Measurements from ENCODE around the gene CAMK1D. TPM values are rescaled to one million over a fixed set of nuclear protein-coding genes. Genes with fewer than 3 reads are reported as not detected.

The CAMK1D gene
- total RNA-seq, 3 donors from 2014 or later (not counting 1 experiment from before 2014, with no cell fraction given): 44.2 to 56.4 (median 49.7) TPM

DNA sequence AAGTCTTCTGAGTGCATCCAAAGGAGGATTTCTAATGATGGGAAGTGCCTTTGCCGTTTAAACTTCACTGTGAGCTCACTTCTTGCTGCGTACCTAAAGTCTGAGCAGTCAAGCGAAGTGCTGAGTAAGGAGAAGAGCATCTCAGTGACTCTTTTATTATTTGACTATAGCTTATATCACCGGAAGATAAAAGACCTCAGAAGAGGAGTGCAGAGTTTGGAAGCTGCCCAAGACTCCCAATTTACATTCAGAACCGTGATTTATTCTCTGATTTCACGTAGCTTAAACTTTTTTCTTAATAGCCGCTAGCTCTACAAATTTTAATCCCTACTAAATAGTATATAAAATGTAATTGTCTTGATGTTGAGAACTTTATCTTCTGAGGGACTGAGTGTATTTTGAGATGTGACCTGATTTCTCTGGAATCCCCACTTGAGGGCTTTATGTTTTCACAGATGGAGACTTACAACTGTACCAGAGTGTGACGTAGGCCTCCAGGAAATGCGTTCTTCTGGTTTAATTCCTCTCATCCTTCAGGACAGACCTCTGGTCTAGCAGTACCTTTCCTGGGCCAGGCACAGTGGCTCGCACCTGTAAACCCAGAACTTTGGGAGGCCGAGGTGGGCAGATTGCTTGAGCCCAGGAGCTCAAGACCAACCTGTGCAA lies 51.1 kb downstream of the CAMK1D start:
- DNase-seq (no peak), ATAC-seq (no peak)
- H3K9me3 Mint-ChIP-seq: no peaks in the 10 kb centered on the region
- peaks cover 21 to 25% of the 10 kb centered on the region in 2 donors for H3K4me1 Mint-ChIP-seq
- H3K27ac Mint-ChIP-seq: no peak overlapping the region
- no peak overlapping the region for H3K27ac ChIP-seq (ENCODE audit: low read length)
- no peak overlapping the region for H3K4me3 Mint-ChIP-seq
- H3K36me3 Mint-ChIP-seq: no peaks in the 10 kb centered on the region
- no peaks in the 10 kb centered on the region for H3K27me3 ChIP-seq (ENCODE audit: control insufficient read depth, insufficient read depth, low read length)
- TF ChIP-seq, protein P1, sequence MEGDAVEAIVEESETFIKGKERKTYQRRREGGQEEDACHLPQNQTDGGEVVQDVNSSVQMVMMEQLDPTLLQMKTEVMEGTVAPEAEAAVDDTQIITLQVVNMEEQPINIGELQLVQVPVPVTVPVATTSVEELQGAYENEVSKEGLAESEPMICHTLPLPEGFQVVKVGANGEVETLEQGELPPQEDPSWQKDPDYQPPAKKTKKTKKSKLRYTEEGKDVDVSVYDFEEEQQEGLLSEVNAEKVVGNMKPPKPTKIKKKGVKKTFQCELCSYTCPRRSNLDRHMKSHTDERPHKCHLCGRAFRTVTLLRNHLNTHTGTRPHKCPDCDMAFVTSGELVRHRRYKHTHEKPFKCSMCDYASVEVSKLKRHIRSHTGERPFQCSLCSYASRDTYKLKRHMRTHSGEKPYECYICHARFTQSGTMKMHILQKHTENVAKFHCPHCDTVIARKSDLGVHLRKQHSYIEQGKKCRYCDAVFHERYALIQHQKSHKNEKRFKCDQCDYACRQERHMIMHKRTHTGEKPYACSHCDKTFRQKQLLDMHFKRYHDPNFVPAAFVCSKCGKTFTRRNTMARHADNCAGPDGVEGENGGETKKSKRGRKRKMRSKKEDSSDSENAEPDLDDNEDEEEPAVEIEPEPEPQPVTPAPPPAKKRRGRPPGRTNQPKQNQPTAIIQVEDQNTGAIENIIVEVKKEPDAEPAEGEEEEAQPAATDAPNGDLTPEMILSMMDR (IDR thresholded peaks at IDR 0.05): no peak
- intact Hi-C loops (cut with micrococcal nuclease): no loop called here
- no peaks in the 10 kb centered on the region for H3K36me3 ChIP-seq (ENCODE audit: control insufficient read depth, insufficient read depth, low read length)
- no peaks in the 10 kb centered on the region for H3K27me3 Mint-ChIP-seq (ENCODE audit: low read depth in 2 of 2)
- H3K4me1 ChIP-seq (ENCODE audit: control insufficient read depth, insufficient read depth, low read length): peaks cover 6% of the 10 kb centered on the region
- 95% methylated on average over 8 of the region's 11 CpGs for WGBS (ENCODE audit: insufficient coverage)
- no peak overlapping the region for H3K4me3 ChIP-seq (ENCODE audit: low read length)
- no peaks in the 10 kb centered on the region for H3K9me3 ChIP-seq (ENCODE audit: control insufficient read depth, insufficient read depth, low read length)

- no peaks in the 10 kb centered on the region for H3K36me3 Mint-ChIP-seq
- Histone ChIP-seq H3K27me3 (ENCODE audit: control insufficient read depth, insufficient read depth, low read length) (no peaks in the 10 kb centered on the region), H3K4me3 (ENCODE audit: low read length) (no peak overlapping the region), H3K36me3 (ENCODE audit: control insufficient read depth, insufficient read depth, low read length) (no peaks in the 10 kb centered on the region), H3K4me1 (ENCODE audit: control insufficient read depth, insufficient read depth, low read length) (peaks cover 6% of the 10 kb centered on the region), H3K9me3 (ENCODE audit: control insufficient read depth, insufficient read depth, low read length) (no peaks in the 10 kb centered on the region), H3K27ac (ENCODE audit: low read length) (no peak overlapping the region)
- TF ChIP-seq, protein P1 (IDR thresholded peaks at IDR 0.05): no peak
- H3K9me3 Mint-ChIP-seq: no peaks in the 10 kb centered on the region
- peaks cover 19 to 28% of the 10 kb centered on the region in 2 donors for H3K4me1 Mint-ChIP-seq
- H3K27ac Mint-ChIP-seq: peak overlapping the region in 1 of 2 donors; percentile 16
- H3K4me3 Mint-ChIP-seq: no peak overlapping the region
- no peaks in the 10 kb centered on the region for H3K27me3 Mint-ChIP-seq (ENCODE audit: low read depth in 2 of 2)
- ATAC-seq (no peak), DNase-seq (no peak)
- intact Hi-C loops (cut with micrococcal nuclease): no loop called here
- WGBS (ENCODE audit: insufficient coverage): 100% methylated on average over 2 of the region's 2 CpGs
Observed at GRCh38 chr10:12401466-12401865, 52.1 kb downstream of the CAMK1D start.

DNA sequence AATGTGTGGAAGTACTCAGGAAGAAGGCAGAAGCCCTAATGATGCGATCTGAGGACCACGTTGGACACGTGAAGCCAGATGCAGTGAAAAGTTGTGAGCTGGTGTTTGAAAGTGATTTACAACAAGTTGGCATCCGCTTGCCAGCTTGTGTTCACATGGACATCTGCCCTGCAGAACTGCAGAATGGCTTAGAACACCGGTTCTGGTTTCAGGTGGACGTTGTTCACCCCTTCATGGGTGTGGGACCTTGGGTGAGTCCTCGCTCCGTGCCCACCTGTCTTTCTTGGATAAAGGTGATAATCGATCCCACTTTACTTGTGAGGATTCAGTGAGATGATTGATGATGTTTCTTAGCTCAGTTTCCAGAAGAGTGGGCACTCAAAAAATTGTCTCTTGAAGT lies 53.8 kb downstream of the CAMK1D start:
- Mint-ChIP-seq H3K4me3 (no peak overlapping the region), H3K4me1 (peaks cover 16 to 27% of the 10 kb centered on the region in 2 donors), H3K27ac (no peak overlapping the region), H3K36me3 (no peaks in the 10 kb centered on the region), H3K27me3 (ENCODE audit: low read depth in 2 of 2) (no peaks in the 10 kb centered on the region), H3K9me3 (no peaks in the 10 kb centered on the region)
- intact Hi-C loops (cut with micrococcal nuclease): no loop called here
- ATAC-seq (no peak), DNase-seq (no peak)
- Histone ChIP-seq H3K36me3 (ENCODE audit: control insufficient read depth, insufficient read depth, low read length) (no peaks in the 10 kb centered on the region), H3K9me3 (ENCODE audit: control insufficient read depth, insufficient read depth, low read length) (no peaks in the 10 kb centered on the region), H3K4me1 (ENCODE audit: control insufficient read depth, insufficient read depth, low read length) (peaks cover 6% of the 10 kb centered on the region), H3K4me3 (ENCODE audit: low read length) (no peak overlapping the region), H3K27ac (ENCODE audit: low read length) (no peak overlapping the region), H3K27me3 (ENCODE audit: control insufficient read depth, insufficient read depth, low read length) (no peaks in the 10 kb centered on the region)
- 92% methylated on average over 9 of the region's 9 CpGs for WGBS (ENCODE audit: insufficient coverage)
- TF ChIP-seq, protein P1 (IDR thresholded peaks at IDR 0.05): no peak
